HTERT RPE-1 (cell line): ENCODE data around the gene MED27.
"Not testable (repeated sequence)": the region's sequence is repeated elsewhere in the genome, so short reads cannot be mapped to it uniquely, and the experiment has no call there.

ENCODE experiments used
- in situ Hi-C: fragments of 300-500 bp; cut with MboI; formaldehyde crosslinking; loops from 4 replicates; pipeline ENCODE4 v1.14.3; 2020; ENCODE audit warnings: low sequenced_read_pairs

The MED27 gene

DNA sequence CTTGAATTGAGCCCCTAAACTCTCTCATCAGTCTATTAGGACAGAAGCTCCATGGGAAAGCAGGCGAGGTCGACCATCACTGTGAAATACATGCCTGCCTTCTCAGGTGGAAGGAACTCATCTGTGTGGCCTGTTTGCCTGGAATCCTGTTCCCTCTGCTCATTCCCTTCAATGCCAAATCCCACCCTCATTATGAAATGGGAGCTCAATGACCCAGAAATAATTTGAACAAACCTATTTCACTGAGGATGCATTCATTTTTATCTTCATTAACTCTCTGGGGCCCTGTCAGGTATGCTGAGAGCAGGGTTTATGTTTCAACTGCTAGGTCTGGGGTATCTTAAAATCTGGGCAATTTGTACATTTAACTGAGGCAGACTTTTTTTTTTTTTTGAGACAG is 142.2 kb downstream of the MED27 start:
- in situ Hi-C loops = no loop called here

DNA sequence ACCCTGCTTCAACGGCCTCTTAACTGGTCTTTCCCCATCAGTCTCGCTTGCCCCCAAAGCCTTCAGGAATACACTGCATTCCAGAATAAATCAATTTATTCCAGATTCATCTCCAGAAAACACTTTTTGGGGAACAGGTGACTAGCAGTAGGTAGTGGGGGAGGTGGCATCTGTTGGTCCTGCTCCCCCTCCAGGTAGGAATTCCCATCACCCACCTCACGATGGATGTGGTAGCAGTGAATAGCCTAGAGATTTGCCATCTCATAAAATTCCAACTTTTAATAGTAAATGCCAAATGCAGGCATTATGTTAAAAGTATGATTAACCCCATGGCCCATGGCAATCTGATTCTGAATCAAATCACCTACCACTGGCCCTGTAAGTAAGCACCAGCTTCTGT is 142.7 kb downstream of the MED27 start:
- in situ Hi-C loops = no loop called here

DNA sequence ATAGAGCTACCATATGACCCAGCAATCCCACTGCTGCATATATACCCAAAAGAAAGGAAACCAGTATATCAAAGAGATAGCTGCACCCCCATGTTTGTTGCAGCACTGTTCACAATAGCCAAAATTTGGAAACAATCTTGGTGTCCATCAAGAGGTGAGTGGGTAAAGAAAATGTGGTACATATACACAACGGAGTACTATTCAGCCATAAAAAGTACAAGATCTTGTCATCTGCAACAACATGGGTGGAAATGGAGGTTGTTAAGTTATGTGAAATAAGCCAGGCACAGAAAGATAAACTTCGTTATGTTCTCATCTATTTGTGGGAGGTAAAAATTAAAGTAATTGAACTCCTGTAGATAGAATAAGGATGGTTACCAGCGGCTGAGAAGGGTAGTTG is 145.0 kb downstream of the MED27 start:
- in situ Hi-C loops = no loop called here

DNA sequence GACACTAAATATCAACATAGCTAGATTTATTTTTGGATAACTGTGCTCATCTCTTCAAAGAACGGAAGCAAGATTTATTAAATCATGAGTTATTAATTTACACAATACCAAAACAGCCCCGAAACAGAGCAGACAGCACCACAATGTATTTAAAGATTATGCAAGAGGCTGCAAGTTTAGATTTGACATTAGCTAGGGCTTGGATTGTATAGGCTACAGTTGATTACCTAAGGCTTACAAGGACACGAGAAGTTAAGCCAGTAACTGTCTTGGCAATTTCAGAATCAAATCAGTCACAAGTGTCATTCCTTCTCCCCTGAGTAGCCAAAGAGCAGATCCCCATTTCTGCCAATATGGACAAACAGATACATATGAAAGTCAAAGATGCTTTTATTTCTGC is 152.6 kb downstream of the MED27 start:
- in situ Hi-C loops = no loop called here

DNA sequence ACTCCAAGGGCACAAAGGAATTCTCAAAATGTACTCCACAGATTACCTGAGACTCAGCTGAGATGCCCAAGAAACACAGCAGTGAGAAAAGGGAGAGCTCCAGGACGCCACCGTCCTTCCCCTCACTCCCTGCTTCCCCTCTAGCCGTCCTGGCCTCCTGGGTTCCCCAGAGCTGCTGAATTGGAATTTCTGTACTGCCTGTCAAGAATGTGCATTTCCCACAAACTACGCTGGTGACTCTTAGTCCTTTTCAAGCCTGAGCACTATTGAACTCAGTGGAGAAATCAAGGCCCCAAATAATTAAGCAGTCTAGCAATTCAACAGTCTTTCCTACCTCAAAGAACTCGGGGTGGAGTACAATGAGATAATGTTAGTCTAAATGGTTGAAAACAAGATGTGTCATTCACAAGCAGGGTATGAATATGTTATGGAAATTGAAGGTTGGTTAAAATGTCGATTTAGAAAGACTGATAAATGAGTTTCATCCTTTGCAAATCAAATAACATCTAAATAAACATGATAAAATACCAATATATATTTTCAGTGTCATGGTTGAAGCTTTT is 153.2 kb downstream of the MED27 start:
- in situ Hi-C loops = no loop called here

DNA sequence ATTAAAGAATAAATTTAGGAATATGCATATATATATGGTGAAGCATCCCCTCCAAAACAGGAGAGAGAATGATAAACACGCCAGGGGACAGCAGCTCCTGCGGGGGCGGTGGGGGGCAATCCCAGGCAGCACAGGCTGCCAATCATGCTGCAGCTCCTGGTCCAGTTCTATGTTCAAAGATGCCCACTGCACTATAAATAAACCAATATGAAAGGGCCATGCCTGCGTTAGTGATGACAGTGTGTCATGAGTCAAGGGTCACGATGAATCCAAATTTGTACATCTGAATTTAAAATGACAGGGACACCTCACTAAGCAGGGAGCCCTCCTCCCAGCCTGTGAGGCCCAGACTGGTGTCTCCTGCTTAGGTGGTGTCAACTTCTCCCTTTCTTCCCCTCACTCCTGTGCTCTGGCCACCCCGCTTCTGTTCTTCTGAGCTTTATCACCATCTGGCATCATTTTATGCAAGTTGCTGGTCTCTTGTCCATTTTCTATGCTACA is 153.9 kb downstream of the MED27 start:
- in situ Hi-C loops = no loop called here

DNA sequence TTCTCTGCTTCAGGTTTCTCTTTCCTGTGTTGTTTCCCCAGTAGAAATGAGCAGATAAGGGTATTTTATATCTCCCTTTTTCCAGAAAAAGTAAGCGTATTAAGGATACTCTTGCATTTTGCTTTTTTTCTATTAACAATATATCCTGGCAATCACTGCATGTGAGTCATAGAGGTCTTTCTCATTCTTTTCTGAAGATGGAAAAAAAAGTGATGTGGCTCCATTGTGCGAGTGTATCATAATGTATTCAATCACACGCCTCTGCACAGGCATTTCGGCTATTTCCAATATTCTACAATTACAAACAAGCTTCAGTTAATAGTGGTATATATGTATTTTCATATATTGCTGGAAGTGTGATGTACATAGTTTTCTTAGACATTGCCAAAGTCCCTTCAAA is 155.9 kb downstream of the MED27 start:
- in situ Hi-C loops = no loop called here

DNA sequence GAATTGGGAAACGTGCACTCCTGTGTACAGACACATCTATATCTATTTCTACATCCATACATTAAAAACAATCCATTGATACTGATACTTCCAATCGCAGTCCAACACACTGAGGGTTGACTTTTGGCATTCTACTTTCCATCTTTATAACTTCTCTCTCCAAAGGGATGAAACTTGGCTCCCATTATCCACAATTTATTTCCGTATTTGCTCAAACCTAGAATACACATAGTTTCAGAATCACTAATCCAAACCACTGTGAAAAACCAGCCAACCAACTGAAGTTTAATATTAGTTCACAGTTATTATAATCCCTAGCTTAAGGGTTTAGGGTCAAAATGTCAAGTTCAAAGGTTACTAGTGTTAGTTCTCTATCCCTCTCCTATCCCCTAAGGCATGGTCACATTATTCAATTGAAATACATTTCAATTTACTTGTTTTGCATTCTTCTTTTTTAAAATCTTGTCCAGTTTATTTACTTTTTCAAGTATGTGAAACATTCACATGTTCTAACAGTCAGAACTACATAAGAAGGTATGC is 156.5 kb downstream of the MED27 start:
- in situ Hi-C loops = no loop called here

DNA sequence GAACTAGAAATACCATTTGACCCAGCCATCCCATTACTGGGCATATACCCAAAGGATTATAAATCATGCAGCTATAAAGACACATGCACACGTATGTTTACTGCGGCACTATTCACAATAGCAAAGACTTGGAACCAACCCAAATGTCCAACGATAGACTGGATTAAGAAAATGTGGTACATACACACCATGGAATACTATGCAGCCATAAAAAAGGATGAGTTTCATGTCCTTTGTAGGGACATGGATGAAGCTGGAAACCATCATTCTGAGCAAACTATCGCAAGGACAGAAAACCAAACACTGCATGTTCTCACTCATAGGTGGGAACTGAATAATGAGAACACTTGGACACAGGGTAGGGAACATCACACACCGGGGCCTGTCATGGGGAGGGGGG is 158.0 kb downstream of the MED27 start:
- in situ Hi-C loops = not testable (repeated sequence)

DNA sequence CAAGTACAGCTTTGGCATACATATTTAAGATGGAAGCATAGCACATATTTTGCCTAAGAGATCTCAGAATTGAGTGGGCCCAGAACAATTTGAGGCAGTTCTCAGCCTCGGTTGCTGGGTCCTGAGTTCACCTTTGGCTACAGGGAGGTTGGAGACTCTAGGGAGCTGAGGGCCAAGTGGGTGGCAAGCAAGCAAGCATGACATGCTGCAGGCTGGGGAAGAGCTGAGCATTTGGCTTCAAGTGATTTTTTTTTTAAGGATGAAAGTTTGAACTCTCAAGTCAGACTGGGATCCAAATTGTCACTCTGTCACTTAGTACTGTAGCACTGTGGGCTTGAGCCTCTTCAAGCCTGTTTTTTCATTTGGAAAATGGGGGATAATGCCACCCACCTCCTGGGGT is 160.5 kb downstream of the MED27 start:
- in situ Hi-C loops = no loop called here

DNA sequence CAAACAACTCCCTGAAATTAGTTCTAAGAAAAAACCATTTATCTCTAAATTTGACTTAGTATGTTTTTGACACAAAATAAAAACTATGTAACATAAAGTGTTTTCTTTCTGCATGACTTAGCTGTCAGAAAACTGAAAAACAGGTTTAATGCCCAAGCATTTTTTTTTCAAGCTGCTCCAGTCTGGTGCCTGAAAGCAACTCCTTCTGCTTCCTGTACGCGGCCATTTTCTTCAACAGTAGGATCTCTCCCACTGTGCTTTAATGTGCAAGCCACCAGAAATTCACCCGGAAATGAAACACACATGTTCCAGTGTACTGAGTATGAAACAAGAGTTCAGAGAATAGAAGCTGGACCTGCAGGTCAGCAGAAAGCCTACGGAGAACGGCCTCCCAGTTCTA is 161.2 kb downstream of the MED27 start:
- in situ Hi-C loops = no loop called here

DNA sequence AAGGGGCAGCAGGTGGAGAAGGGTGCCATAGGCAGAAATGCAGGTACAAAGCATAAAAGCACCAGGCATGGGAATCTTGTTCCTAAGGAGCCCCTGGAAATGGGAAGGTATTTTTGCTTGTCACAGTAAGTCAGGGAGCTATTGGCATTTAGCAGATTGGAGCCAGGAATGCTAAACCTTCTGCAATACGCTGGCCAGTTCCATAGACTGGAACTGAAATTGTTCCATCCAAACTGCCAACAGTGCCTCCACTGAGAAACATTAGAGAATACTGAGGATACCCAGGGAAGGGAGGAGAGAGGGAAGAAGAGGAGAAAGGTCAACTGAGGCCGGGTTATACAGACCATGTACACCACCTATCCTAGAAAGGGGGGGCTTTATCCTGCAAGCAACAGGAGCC is 162.7 kb downstream of the MED27 start:
- in situ Hi-C loops = no loop called here

DNA sequence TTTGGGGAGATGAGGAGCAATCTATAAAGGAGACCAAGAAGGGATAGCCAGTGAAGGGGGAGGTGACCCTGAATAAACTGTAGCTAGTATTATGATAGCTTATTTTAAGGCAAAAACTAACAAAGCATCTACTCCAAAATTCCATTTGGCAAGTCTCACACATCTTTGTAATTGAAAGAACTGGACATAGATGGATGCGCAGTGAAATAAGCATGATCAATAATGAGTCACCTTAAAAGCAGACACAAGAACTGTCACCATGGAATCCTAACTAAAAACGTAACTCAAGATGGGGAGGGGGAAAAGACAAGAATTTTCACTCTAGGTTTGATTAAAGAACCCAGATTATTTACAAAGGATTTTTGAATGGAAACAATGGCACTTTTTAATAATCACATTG is 164.5 kb downstream of the MED27 start:
- in situ Hi-C loops = no loop called here

DNA sequence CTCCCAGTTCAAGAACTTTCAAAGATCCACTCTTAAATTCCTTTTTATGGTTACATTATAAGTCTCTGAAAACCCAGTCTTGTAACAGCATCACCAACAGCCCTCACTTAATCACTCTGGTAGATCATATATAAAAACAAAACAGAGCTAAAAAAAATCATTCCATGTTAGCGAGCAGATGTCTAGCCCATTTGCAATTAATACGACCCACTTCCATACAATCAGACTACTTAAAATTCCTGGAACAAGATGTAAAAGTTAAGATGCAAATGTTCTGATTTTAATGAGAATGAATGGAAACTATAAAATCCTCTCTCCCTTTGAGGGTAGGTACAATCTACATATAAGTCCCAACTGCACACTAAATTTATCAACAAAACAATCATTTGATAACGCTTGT is 167.0 kb downstream of the MED27 start:
- in situ Hi-C loops = no loop called here

DNA sequence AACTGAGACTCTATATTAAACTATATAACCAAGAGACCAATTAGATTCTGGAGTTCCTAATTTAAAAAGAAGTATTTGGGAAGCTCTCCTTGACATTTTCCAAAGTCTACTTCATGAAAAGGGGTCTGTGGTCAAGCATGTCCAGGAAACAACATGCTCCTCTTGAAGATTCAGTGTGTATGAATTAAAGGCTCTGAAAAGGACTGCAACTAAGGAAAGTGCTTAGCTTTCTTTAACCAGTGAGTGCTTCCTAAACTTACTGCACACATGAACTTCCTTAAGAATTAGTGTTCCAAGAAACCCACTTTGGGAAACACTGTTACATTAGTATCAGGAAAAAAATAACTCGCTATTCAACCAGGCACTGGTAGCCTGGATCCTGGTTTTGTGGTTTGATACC is 167.6 kb downstream of the MED27 start:
- in situ Hi-C loops = no loop called here

DNA sequence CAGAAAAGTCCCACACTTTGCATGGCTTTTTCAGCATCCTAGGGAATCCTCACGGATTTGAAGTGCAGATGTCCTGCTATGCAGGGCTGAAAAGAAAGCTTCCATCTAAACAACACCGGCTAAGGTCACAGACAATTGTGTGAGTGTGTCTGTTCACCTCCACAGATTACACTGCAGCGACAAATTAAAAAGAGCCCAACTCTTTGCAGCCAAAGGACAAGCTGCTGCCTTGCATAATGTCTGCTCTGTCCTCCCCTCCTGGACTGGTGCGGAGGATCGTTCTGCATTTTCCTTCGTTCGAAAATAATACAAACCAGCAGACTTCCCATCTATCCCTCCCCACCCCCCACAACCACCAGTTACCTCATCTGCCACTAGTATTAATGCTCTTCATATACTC is 169.1 kb downstream of the MED27 start:
- in situ Hi-C loops = no loop called here

DNA sequence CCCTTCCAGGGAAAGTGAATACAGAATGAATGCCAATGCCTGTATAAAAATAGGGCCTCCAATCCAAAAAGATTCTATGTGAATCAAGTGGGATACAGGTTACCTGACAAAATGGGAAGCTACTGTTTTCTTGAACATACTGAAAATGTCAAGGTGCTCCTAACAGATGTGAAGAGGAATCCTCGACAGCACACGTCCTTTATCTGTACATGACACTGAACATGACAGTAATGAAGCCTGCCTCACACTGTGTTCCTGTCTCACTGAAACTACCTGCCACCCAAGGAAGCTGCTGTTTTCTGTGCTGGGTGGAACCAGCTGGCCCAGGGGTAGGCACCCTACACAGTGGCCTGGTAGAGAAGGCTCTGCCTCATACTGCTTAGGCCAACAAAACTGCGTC is 174.5 kb downstream of the MED27 start:
- in situ Hi-C loops = no loop called here

DNA sequence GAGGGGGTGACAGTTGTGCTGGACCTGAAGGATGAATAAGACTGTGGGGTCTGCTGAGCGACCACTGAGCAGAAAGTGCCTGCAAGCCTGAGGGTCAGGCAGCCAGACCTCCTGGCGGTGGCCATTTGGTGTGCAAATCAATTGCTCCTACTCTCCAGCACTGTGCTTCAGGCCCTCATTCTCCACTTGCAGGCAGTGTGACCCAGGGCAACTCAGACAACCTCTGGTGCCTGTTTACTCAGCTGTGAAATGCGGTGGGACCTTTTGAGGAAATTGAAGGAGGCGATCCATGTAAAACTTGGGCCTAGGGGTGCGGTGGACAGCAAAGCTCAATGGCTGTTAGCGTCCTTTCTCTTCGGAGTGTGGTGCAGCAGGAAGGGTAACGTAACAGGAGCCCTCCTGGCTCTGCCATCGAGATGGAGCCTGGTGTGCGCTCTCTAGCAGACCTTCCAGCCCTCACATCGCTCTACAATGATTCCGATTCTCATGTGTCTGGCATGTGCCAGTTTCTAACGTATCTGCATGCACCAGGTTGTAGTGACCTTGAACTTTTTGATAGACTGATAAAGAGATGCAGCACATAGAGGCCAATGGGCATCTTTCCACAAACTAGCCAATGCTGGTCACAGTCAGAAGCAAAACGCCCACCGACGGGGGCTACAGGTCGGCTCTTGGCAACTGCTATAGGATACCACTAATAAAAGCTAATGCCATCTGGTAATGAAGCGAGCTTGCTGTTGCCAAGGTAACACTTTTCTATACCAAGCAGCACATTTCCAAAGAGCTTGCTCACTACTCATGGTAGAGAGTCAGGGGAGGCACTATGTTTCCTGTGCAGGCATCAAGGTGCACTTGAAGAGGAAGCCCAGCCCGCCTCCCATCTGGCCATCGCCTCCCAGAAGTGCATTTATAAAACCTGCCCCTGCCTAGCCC is 180.1 kb downstream of the MED27 start:
- in situ Hi-C loops = no loop called here

DNA sequence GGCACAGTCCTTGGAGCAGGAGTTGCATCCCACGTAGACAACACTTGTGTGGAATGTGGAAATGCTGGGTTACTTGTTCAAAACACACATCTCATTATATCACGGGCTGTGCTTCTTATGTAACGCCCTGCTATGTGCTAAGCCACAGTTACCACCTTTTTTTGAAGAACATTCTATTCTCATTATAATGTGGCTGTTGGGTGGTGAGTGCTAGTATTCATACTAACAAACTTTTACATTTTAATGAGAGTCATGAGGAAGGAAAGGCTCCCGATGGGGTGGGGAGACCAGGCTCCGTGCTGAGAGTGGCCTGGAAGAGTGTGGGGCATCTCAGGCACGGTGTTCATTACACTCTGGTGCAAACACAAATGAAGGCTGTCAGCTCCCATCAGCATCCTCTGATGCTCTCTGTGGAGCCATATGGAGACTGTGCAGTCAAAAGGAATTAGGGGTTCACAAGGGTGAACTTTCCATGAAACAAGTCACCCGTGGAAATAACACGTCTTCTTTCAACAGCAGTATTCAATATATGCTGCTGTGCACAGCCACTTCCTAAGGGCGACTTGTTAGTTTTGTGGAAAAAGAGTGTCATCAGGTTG is 186.7 kb downstream of the MED27 start:
- in situ Hi-C loops = no loop called here

DNA sequence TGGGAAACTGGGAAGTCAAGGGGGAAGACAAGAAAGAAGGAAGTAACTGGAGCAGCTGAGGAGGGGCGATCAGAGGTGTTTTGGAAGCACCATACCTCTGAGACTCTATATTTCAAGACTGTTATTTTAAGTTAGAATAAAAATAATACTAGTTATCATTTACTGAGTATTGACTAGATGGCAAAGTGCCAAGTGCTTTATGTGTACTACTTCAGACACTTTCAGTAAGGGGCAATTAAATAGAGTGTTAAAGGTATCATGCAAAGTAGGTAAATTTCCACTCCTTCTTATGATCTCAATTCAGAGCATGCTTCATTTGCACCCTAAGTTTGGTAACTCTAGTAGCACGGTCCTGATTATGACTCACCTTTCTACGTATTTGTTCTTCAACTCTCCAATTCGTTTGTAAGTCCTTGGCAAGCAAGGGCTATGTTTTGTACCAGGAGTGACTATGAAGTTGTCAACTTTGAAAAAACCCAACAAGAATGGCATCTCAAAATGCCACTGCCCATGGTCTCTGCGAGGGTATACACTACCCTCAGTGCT is 187.4 kb downstream of the MED27 start:
- in situ Hi-C loops = no loop called here

DNA sequence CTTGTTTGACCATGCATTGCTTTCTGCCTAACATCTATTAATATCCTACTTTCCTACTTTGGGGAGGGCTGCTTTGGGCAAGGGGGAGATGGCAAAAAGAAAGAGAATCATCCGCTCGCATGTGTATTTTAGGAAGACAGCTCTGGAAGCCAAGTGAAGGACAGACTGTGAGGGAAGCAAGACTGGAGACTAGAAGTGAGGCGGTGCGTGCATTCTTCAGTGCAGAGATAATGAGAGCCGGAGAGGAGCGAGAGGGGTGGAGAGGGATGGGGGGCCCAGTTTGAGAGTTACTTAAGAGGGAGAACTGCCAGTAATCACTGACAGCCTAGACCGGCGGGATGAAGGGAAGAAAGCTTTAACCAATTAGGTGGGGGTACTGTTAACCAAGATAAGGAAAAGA is 188.1 kb downstream of the MED27 start:
- in situ Hi-C loops = no loop called here
